Kidney (tissue), 14 donors: ENCODE measurements around the gene PTGDR. TPM values are rescaled to one million over a fixed set of nuclear protein-coding genes. Genes with fewer than 3 reads are reported as not detected.

Source experiments
- DNase-seq, 5 donors: peaks; one replicate each; pipeline ENCODE4 v3.0.0-alpha.2; 2013 to 2020
- FAIRE-seq: peaks from 2 replicates; lab custom pipeline; 2012; peaks lifted over from hg19 to GRCh38; lab: Jason Lieb, UNC
- H3K27ac ChIP-seq, 2 donors: one replicate each; pipeline ENCODE4 v1.7.0; 2013; ENCODE audit warnings: low read depth in 2 of 2, low read length in 2 of 2, inconsistent platforms in 1 of 2
- H3K27me3 ChIP-seq: one replicate; pipeline ENCODE4 v1.7.1; 2013; ENCODE audit warnings: low read length, inconsistent platforms; ENCODE audit not compliant: control insufficient read depth, insufficient read depth
- H3K36me3 ChIP-seq, 3 donors: one replicate each; pipeline versions ENCODE4 v1.7.0 to v1.7.1; 2013; ENCODE audit warnings: low read length in 3 of 3, control low read depth in 1 of 3, inconsistent platforms in 1 of 3; ENCODE audit not compliant: insufficient read depth in 3 of 3, control insufficient read depth in 2 of 3
- H3K4me1 ChIP-seq, 3 donors: one replicate each; pipeline versions ENCODE4 v1.7.0 to v1.7.1; 2013; ENCODE audit warnings: low read length in 3 of 3, inconsistent platforms in 1 of 3, low read depth in 1 of 3; ENCODE audit not compliant: control insufficient read depth in 2 of 3, insufficient read depth in 2 of 3
- H3K4me3 ChIP-seq, 3 donors: one replicate each; pipeline versions ENCODE4 v1.7.0 to v1.8.1; 2013; ENCODE audit warnings: low read length in 3 of 3, control low read depth in 1 of 3, inconsistent platforms in 1 of 3
- H3K9ac ChIP-seq, 3 donors: one replicate each; pipeline versions ENCODE4 v1.7.0 to v1.7.1; 2013; ENCODE audit warnings: low read length in 3 of 3, control low read depth in 1 of 3, inconsistent platforms in 1 of 3
- H3K9me3 ChIP-seq, 3 donors: one replicate each; pipeline versions ENCODE4 v1.7.0 to v1.7.1; 2013; ENCODE audit warnings: low read length in 3 of 3, control low read depth in 1 of 3, inconsistent platforms in 1 of 3; ENCODE audit not compliant: control insufficient read depth in 2 of 3, insufficient read depth in 1 of 3
- intact Hi-C: fragments of 100-400 bp; cut with DNase I; formaldehyde crosslinking; loops from one replicate; pipeline ENCODE4 v1.11.1; 2022
- polyA plus RNA-seq: library from polyadenylated mRNA; stranded (reverse); fragments of 350-450 nt; fragmentation: Illumina TruSeq; extraction: RNeasy Lipid Tissue Mini Kit (QIAGEN cat#74804); gene quantifications from one replicate; pipeline ENCODE4 v1.2.3, GENCODE V29; 2014; ENCODE audit warnings: low read depth, low replicate concordance; ENCODE audit not compliant: insufficient read depth
- total RNA-seq: library from RNA; stranded (reverse); fragmentation: NEBNext Ultra II Directional; extraction: Animal tissue kit (Norgen Biotek cat#: 25700); gene quantifications from one replicate; pipeline ENCODE4 v1.2.1, GENCODE V29; 2021
- TF ChIP-seq, protein P1 (sequence below): IDR thresholded peaks from 3 replicates; pipeline ENCODE4 v1.5.1; 2012; ENCODE audit warnings: mild to moderate bottlenecking, moderate library complexity, borderline replicate concordance; ENCODE audit not compliant: insufficient read depth; ENCODE audit errors: extremely low read depth
- donor health status: control.
- donor health status: control.
- donor health status: control.
- donor health status: control.
- donor health status: control.
- donor health status: DM: yes; HTN: yes; CAD: no.
- donor health status: Normal renal cell carcinoma (clear cell type).

The PTGDR gene
- total and polyA plus RNA-seq, 2 donors from 2014 or later: 0.22 to 3.1 TPM

DNA sequence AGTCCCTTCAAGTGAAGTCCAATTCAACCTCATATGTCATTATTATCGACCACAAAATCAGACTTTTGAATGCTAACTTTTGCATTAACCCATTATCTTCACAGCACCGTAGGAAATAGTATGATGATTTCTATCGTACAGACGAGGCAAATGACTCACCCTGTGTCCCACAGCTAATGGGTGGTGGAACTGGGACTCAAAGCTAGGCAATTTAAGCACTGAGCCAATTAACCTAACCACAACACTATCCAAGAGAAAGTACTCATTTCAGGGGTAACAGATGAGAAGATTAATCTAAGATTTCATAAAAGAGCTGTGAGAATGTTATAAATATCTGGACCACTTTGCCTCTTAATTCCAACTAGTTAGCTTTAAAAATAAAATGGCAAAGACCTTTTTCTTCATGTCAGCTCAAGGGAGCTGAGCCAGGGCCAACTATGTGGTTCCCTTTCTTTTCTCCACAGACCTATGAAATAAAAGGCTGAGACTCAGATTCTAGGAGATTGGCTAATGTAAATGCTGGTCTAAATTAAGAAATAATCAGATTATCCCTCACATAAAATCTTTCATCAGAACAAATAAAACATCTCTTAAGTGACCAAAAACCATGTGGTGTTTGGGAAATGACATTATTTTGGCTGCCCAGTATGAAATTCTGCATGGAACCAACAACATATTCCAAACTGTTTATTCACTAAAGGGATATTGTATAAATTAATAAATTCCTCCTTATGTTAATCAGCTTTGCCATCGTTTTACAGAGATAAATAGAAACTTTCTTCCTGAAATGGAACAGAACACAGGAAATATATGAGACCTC is 51.5 kb downstream of the PTGDR start:
- no peak for DNase-seq
- H3K27ac ChIP-seq: no peak overlapping the region
- peaks cover 0 to 7% (median 0%) of the 10 kb centered on the region in 3 donors for H3K4me1 ChIP-seq
- no peak overlapping the region for H3K9ac ChIP-seq
- no peak for FAIRE-seq
- peaks cover 0 to 8% (median 0%) of the 10 kb centered on the region in 3 donors for H3K9me3 ChIP-seq
- intact Hi-C loops: no loop called here
- no peaks in the 10 kb centered on the region for H3K36me3 ChIP-seq
- H3K27me3 ChIP-seq: no peaks in the 10 kb centered on the region
- H3K4me3 ChIP-seq: no peak overlapping the region
- TF ChIP-seq, protein P1, sequence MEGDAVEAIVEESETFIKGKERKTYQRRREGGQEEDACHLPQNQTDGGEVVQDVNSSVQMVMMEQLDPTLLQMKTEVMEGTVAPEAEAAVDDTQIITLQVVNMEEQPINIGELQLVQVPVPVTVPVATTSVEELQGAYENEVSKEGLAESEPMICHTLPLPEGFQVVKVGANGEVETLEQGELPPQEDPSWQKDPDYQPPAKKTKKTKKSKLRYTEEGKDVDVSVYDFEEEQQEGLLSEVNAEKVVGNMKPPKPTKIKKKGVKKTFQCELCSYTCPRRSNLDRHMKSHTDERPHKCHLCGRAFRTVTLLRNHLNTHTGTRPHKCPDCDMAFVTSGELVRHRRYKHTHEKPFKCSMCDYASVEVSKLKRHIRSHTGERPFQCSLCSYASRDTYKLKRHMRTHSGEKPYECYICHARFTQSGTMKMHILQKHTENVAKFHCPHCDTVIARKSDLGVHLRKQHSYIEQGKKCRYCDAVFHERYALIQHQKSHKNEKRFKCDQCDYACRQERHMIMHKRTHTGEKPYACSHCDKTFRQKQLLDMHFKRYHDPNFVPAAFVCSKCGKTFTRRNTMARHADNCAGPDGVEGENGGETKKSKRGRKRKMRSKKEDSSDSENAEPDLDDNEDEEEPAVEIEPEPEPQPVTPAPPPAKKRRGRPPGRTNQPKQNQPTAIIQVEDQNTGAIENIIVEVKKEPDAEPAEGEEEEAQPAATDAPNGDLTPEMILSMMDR: no peak

DNA sequence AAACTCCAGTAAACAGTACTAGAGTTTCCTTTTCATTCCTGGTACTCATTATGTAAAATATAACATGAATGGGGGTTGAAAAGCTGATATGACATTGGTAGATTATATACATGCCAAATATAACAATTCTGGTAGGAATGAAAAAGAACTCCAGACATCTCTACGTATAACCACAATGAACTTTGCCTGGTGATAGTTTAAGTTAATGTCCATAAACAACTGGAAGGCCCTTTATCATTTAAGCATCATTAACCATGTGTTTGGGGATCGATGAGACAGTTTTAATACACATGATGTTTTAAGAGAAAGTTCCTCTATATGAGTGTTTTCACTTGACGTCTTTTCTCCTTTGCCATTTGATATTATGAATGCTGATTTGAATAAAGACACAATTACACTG is 52.4 kb downstream of the PTGDR start:
- Histone ChIP-seq H3K4me3 (no peak overlapping the region), H3K36me3 (no peaks in the 10 kb centered on the region), H3K4me1 (peaks cover 0 to under 1% (median 0%) of the 10 kb centered on the region in 3 donors), H3K9ac (no peak overlapping the region), H3K27ac (no peak overlapping the region), H3K27me3 (no peaks in the 10 kb centered on the region), H3K9me3 (peaks cover 0 to 8% (median 0%) of the 10 kb centered on the region in 3 donors)
- no peak for DNase-seq
- TF ChIP-seq, protein P1: no peak
- intact Hi-C loops: no loop called here
- no peak for FAIRE-seq

DNA sequence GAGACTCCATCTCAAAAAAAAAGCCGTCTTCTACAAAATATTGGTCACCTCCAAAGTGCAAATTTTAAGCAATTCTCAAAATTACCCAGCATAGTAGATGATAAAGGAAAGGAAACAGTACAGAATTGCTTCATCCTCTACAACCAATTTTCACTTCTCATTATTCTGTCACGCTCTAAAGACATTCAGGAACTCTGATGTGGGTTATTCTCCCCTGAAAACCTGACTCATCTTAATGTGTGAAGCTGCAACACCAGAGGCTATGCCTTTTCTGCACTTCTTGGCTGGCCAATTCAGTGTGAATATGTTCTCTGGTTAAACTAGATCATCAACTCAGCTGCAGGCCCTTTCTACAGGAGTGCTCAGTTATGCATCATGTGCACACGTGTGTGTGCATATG is 57.6 kb downstream of the PTGDR start:
- peaks cover 0 to 3% (median 0%) of the 10 kb centered on the region in 3 donors for H3K4me1 ChIP-seq
- H3K9me3 ChIP-seq: peaks cover 0 to 8% (median 0%) of the 10 kb centered on the region in 3 donors
- no peak overlapping the region for H3K4me3 ChIP-seq
- intact Hi-C loops: no loop called here
- no peak overlapping the region for H3K27ac ChIP-seq
- no peak for DNase-seq
- no peaks in the 10 kb centered on the region for H3K36me3 ChIP-seq
- FAIRE-seq: no peak
- TF ChIP-seq, protein P1: no peak
- H3K9ac ChIP-seq: no peak overlapping the region
- no peaks in the 10 kb centered on the region for H3K27me3 ChIP-seq
